SK-N-MC (cell line): ENCODE data around the gene EFHD2.

ENCODE experiments used
- EZH2 ChIP-seq: fragments of 200-600 bp; sonication (generic); IDR thresholded peaks from one replicate; pipeline ENCODE4 v1.6.1; 2017; ENCODE audit warnings: antibody characterized with exemption
- POLR2AphosphoS5 ChIP-seq: IDR thresholded peaks from 2 replicates; pipeline ENCODE4 v1.6.1; 2012; ENCODE audit warnings: mild to moderate bottlenecking, low read depth, low read length, borderline replicate concordance

DNA sequence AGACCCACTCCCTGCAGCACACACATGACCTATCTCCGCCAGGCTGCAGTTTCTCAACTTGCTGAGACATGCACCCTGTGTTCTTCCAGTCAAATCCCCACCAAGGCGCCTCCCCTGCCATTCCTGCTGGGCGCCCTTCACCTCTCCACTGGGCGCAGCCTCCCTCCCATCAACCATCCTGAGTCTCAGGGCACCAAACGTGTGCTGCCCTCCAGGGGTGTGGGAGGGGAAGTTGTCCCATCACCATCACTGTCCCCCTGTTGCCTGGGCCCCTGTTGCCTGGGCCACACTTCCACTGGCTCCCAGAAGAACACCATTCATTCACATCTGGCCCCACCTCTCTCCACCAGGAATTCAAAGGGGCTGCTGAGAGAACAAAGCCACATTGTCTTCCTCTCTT lies 44.9 kb upstream of the EFHD2 start:
- no peak for TF ChIP-seq EZH2
- TF ChIP-seq POLR2AphosphoS5: no peak
